A549 (cell line): Measurements from ENCODE around the gene ABCF2. TPM values are rescaled to one million over a fixed set of nuclear protein-coding genes. Genes with fewer than 3 reads are reported as not detected.

Source experiments
- ATAC-seq, 2 experiments: fragments of 200-7000 bp in 1 of 2; fragments of >200 bp in 1 of 2; cut with Nextera tagmentation in 1 of 2; cut with Tn5 transposase in 1 of 2; 3 replicates each; pipeline versions ENCODE4 v1.8.0 to v1.9.1; 2018 to 2020; ENCODE audit warnings: mild to moderate bottlenecking in 1 of 2, moderate library complexity in 1 of 2
- CTCF ChIA-PET: fragments of 300-600 bp; sonication (Branson Sonifier 250); formaldehyde crosslinking; extraction: SDS; loops from one replicate; lab custom pipeline; 2021; ENCODE audit warnings: antibody characterized with exemption, inconsistent platforms; lab: Yijun Ruan, JAX
- POLR2A ChIA-PET: fragments of 350-600 bp; formaldehyde crosslinking; extraction: SDS; loops from one replicate; lab custom pipeline; 2021; ENCODE audit warnings: antibody characterized with exemption, inconsistent platforms; lab: Yijun Ruan, JAX
- DNase-seq, 2 experiments: peaks; one replicate each; pipeline versions ENCODE4 v3.0.0 to v3.0.0-alpha.2; 2011 to 2016; ENCODE audit warnings: low read depth in 1 of 2, low spot score in 1 of 2
- FAIRE-seq: peaks from 2 replicates; lab custom pipeline; 2011; peaks lifted over from hg19 to GRCh38; lab: Jason Lieb, UNC
- H3K27ac ChIP-seq, 2 experiments: fragments of >200 bp; sonication (Bioruptor Twin); formaldehyde crosslinking; 3 replicates each; pipeline ENCODE4 v1.5.1; 2016 to 2017
- H3K4me1 ChIP-seq: fragments of >200 bp; sonication (Bioruptor Twin); formaldehyde crosslinking; 3 replicates; pipeline ENCODE4 v1.6.1; 2016
- H3K4me2 ChIP-seq: fragments of >200 bp; sonication (Bioruptor Twin); formaldehyde crosslinking; 3 replicates; pipeline ENCODE4 v1.6.1; 2016
- H3K4me3 ChIP-seq: fragments of >200 bp; sonication (Bioruptor Twin); formaldehyde crosslinking; 3 replicates; pipeline ENCODE4 v1.5.1; 2016
- H3K9me3 ChIP-seq: fragments of >200 bp; sonication (Bioruptor Twin); formaldehyde crosslinking; 3 replicates; pipeline ENCODE4 v1.6.1; 2016
- ATOH8 ChIP-seq: fragments of 250-450 bp; sonication (Bioruptor Pico); IDR thresholded peaks from 2 replicates; pipeline ENCODE4 v1.5.0; 2020; ENCODE audit warnings: low read depth, mild to moderate bottlenecking, moderate library complexity
- BCL3 ChIP-seq: fragments of >200 bp; sonication (Bioruptor Twin); formaldehyde crosslinking; IDR thresholded peaks from 3 replicates; pipeline ENCODE4 v1.6.1; 2016
- BHLHE40 ChIP-seq: IDR thresholded peaks from 2 replicates; pipeline ENCODE4 v1.6.1; 2012; ENCODE audit warnings: low read depth, low read length, inconsistent platforms
- CEBPB ChIP-seq, 2 experiments: fragments of >200 bp in 1 of 2; sonication (Bioruptor Twin) in 1 of 2; formaldehyde crosslinking in 1 of 2; IDR thresholded peaks; 2 replicates each; pipeline ENCODE4 v1.6.1; 2012 to 2016
- CHD2 ChIP-seq: fragments of 150-350 bp; IDR thresholded peaks from 2 replicates; pipeline ENCODE4 v1.6.1; 2014; ENCODE audit warnings: low read length; ENCODE audit not compliant: partially characterized antibody
- CTCF ChIP-seq: fragments of >200 bp; sonication (Bioruptor Twin); formaldehyde crosslinking; IDR thresholded peaks from 3 replicates; pipeline ENCODE4 v1.5.1; 2016
- EHF ChIP-seq: fragments of 250-450 bp; sonication (Bioruptor Pico); IDR thresholded peaks from 2 replicates; pipeline ENCODE4 v1.5.0; 2020; ENCODE audit warnings: mild to moderate bottlenecking
- ELK1 ChIP-seq: fragments of 150-350 bp; IDR thresholded peaks from 2 replicates; pipeline ENCODE4 v1.6.1; 2014; ENCODE audit warnings: low read depth, mild to moderate bottlenecking, low read length
- FOSB ChIP-seq: fragments of 250-450 bp; sonication (Bioruptor Pico); IDR thresholded peaks from 2 replicates; pipeline ENCODE4 v1.5.0; 2020; ENCODE audit warnings: mild to moderate bottlenecking, moderate library complexity
- GATA3 ChIP-seq: IDR thresholded peaks from 2 replicates; pipeline ENCODE4 v1.6.1; 2012; ENCODE audit warnings: borderline replicate concordance
- HDAC2 ChIP-seq: fragments of 200-600 bp; sonication (generic); IDR thresholded peaks from 2 replicates; pipeline ENCODE4 v1.6.1; 2016
- HEYL ChIP-seq: fragments of 250-450 bp; sonication (Bioruptor Pico); IDR thresholded peaks from 2 replicates; pipeline ENCODE4 v1.8.0; 2021; ENCODE audit warnings: mild to moderate bottlenecking, moderate library complexity
- HOXB5 ChIP-seq: fragments of 250-450 bp; sonication (Bioruptor Pico); IDR thresholded peaks from 2 replicates; pipeline ENCODE4 v1.5.0; 2020; ENCODE audit warnings: mild to moderate bottlenecking, moderate library complexity
- JUNB ChIP-seq: fragments of >200 bp; sonication (Bioruptor Twin); formaldehyde crosslinking; IDR thresholded peaks from 2 replicates; pipeline ENCODE4 v1.6.1; 2016
- KDM5A ChIP-seq: fragments of 200-600 bp; sonication (generic); IDR thresholded peaks from 2 replicates; pipeline ENCODE4 v1.6.1; 2016; ENCODE audit warnings: antibody characterized with exemption, mild to moderate bottlenecking
- MAZ ChIP-seq: fragments of 150-350 bp; IDR thresholded peaks from 2 replicates; pipeline ENCODE4 v1.6.1; 2014; ENCODE audit warnings: antibody characterized with exemption, low read depth, low read length, borderline replicate concordance
- NFE2L2 ChIP-seq: fragments of 150-350 bp; conservative IDR thresholded peaks from 2 replicates; pipeline ENCODE4 v1.6.1; 2014; ENCODE audit warnings: low read length
- NPAS2 ChIP-seq: fragments of 250-450 bp; sonication (Bioruptor Pico); IDR thresholded peaks from 2 replicates; pipeline ENCODE4 v1.8.0; 2022; ENCODE audit warnings: mild to moderate bottlenecking, moderate library complexity, borderline replicate concordance
- NR3C1 ChIP-seq: fragments of >200 bp; sonication (Bioruptor Twin); formaldehyde crosslinking; IDR thresholded peaks from 3 replicates; pipeline ENCODE4 v1.6.1; 2017
- PBX3 ChIP-seq: IDR thresholded peaks from 2 replicates; pipeline ENCODE4 v1.6.1; 2012
- PHF8 ChIP-seq: fragments of 200-600 bp; sonication (generic); IDR thresholded peaks from 2 replicates; pipeline ENCODE4 v1.6.1; 2016; ENCODE audit warnings: low read depth, mild to moderate bottlenecking, antibody characterized with exemption, moderate library complexity, borderline replicate concordance
- POLR2A ChIP-seq: IDR thresholded peaks from 2 replicates; pipeline ENCODE4 v1.6.1; 2012; ENCODE audit warnings: mild to moderate bottlenecking, low read length
- RAD21 ChIP-seq, 2 experiments: fragments of >200 bp in 1 of 2; sonication (Bioruptor Twin) in 1 of 2; formaldehyde crosslinking in 1 of 2; IDR thresholded peaks in 1 of 2; conservative IDR thresholded peaks in 1 of 2; 2 replicates in 1 of 2; 3 replicates in 1 of 2; pipeline ENCODE4 v1.6.1; 2012 to 2018; ENCODE audit warnings: inconsistent platforms in 1 of 2
- RCOR1 ChIP-seq: fragments of 150-350 bp; IDR thresholded peaks from 2 replicates; pipeline ENCODE4 v1.6.1; 2014; ENCODE audit warnings: antibody characterized with exemption, low read length, low read depth
- REST ChIP-seq: fragments of 200-600 bp; sonication (generic); IDR thresholded peaks from 2 replicates; pipeline ENCODE4 v1.6.1; 2016; ENCODE audit warnings: antibody characterized with exemption, mild to moderate bottlenecking, moderate library complexity
- RNF2 ChIP-seq: fragments of 200-600 bp; sonication (generic); IDR thresholded peaks from 2 replicates; pipeline ENCODE4 v1.6.1; 2016; ENCODE audit warnings: low read depth, mild to moderate bottlenecking, antibody characterized with exemption, moderate library complexity, borderline replicate concordance
- TFCP2L1 ChIP-seq: fragments of 250-450 bp; sonication (Bioruptor Pico); IDR thresholded peaks from 2 replicates; pipeline ENCODE4 v1.5.0; 2021; ENCODE audit warnings: mild to moderate bottlenecking
- USF2 ChIP-seq: fragments of 450-650 bp; IDR thresholded peaks from 2 replicates; pipeline ENCODE4 v1.6.1; 2014; ENCODE audit warnings: antibody characterized with exemption
- ZFP36 ChIP-seq: fragments of 450-650 bp; IDR thresholded peaks from 2 replicates; pipeline ENCODE4 v1.6.1; 2014; ENCODE audit warnings: borderline replicate concordance; ENCODE audit not compliant: partially characterized antibody
- WGBS: methylation state at CpG from one replicate; pipeline ENCODE4 v1.1.6; 2017; ENCODE audit errors: missing lambda C conversion rate; 5-methylcytosine and 5-hydroxymethylcytosine counted together
- polyA plus RNA-seq, 4 experiments: library from polyadenylated mRNA; depleted of rRNA in 3 of 4; stranded (reverse); fragments of >200 nt; fragmentation: RNase III in 1 of 4; extraction: RNeasy Plus Mini Kit Qiagen cat#74134 plus additional on column Dnase treatment in 1 of 4; gene quantifications; 2 replicates in 3 of 4; 3 replicates in 1 of 4; pipeline ENCODE4 v1.2.3, GENCODE V29; 2011 to 2017

ABCF2 gene
- polyA plus RNA-seq, 2 of the 4 experiments (the other 2 are of a cell fraction) = 47.8 to 70.9 TPM

- H3K4me3 ChIP-seq = no peak overlapping the region
- POLR2A ChIA-PET = no interaction called here
- DNase-seq (no peak), FAIRE-seq (no peak), ATAC-seq (no peak)
- no peak overlapping the region for H3K4me2 ChIP-seq
- peaks cover 16% of the 10 kb centered on the region; the same call in 2 of the 3 replicates for H3K4me1 ChIP-seq
- 80% methylated on average over 7 of the region's 7 CpGs for WGBS
- no peak overlapping the region for H3K27ac ChIP-seq
- CTCF ChIA-PET = interaction anchor here (1.3 kb wide), 1 partner anchor 13 kb away, joined by 3 read pairs; no protein-coding TSS in a partner anchor
- H3K9me3 ChIP-seq = no peaks in the 10 kb centered on the region
- TF ChIP-seq BCL3 (no peak), RCOR1 (no peak), HDAC2 (no peak), REST (no peak), RAD21 (conservative IDR thresholded peaks at IDR 0.05 in 1 of 2, IDR thresholded peaks at IDR 0.05 in 1 of 2) (no peak), NFE2L2 (no peak), EHF (CRISPR knock-in tag) (no peak), BHLHE40 (no peak), USF2 (no peak), POLR2A (no peak), MAZ (no peak), ATOH8 (CRISPR knock-in tag) (no peak), NPAS2 (CRISPR knock-in tag) (no peak), FOSB (CRISPR knock-in tag) (no peak), TFCP2L1 (CRISPR knock-in tag) (no peak), GATA3 (no peak), CHD2 (no peak), KDM5A (no peak), RNF2 (no peak), HEYL (CRISPR knock-in tag) (no peak)
These were observed 45.9 kb upstream of the ABCF2 start for GRCh38 chr7:151272877-151273276.

GRCh38 chr7:151272405-151272804 is 45.4 kb upstream of the ABCF2 start:
- Histone ChIP-seq H3K9me3 (no peaks in the 10 kb centered on the region), H3K27ac (no peak overlapping the region), H3K4me1 (peaks cover 16% of the 10 kb centered on the region; the same call in 2 of the 3 replicates), H3K4me2 (no peak overlapping the region), H3K4me3 (no peak overlapping the region)
- POLR2A ChIA-PET = no interaction called here
- no peak for DNase-seq
- no peak for ATAC-seq
- FAIRE-seq = no peak
- 82% methylated on average over 10 of the region's 10 CpGs for WGBS
- CTCF ChIA-PET = interaction anchor here (1.3 kb wide), 1 partner anchor 13 kb away, joined by 3 read pairs; no protein-coding TSS in a partner anchor
- TF ChIP-seq PHF8 = no peak
- no peak for TF ChIP-seq JUNB
- no peak for TF ChIP-seq ZFP36
- TF ChIP-seq PBX3 = no peak
- TF ChIP-seq POLR2A = no peak
- no peak for TF ChIP-seq NPAS2 (CRISPR knock-in tag)
- TF ChIP-seq CEBPB (IDR thresholded peaks at IDR 0.05) = no peak
- TF ChIP-seq CTCF = no peak
- no peak for TF ChIP-seq HOXB5 (CRISPR knock-in tag)
- TF ChIP-seq NR3C1 = no peak
- TF ChIP-seq FOSB (CRISPR knock-in tag) = no peak
- TF ChIP-seq ELK1 = no peak
- no peak for TF ChIP-seq HDAC2
